Esophagus squamous epithelium (tissue), 5 donors: Measurements from ENCODE around the gene SNX27. TPM values are rescaled to one million over a fixed set of nuclear protein-coding genes. Genes with fewer than 3 reads are reported as not detected.
"Not testable (repeated sequence)": the region's sequence is repeated elsewhere in the genome, so short reads cannot be mapped to it uniquely, and the experiment has no call there.

Experiments
- DNase-seq: peaks from one replicate; lab custom pipeline; 2025; lab: John Stamatoyannopoulos, UW
- H3K27ac ChIP-seq, 4 donors: fragments of 200-600 bp; sonication (generic); one replicate each; pipeline ENCODE4 v1.5.1; 2016 to 2019; ENCODE audit warnings: mild to moderate bottlenecking in 1 of 4
- H3K27me3 ChIP-seq, 4 donors: fragments of 200-600 bp; sonication (generic); 1 replicate in 3 of 4; 2 replicates in 1 of 4; pipeline versions ENCODE4 v1.5.1 to v1.6.0; 2017 to 2021; ENCODE audit warnings: antibody characterized with exemption in 1 of 4
- H3K36me3 ChIP-seq, 3 donors: fragments of 200-600 bp; sonication (generic); one replicate each; pipeline ENCODE4 v1.5.1; 2016 to 2019
- H3K4me1 ChIP-seq, 3 donors: fragments of 200-600 bp; sonication (generic); one replicate each; pipeline ENCODE4 v1.5.1; 2017 to 2019
- H3K4me3 ChIP-seq, 4 donors: fragments of 200-600 bp; sonication (generic); 1 replicate in 3 of 4; 2 replicates in 1 of 4; pipeline ENCODE4 v1.5.1; 2016 to 2019; ENCODE audit warnings: mild to moderate bottlenecking in 2 of 4, moderate library complexity in 1 of 4
- H3K9me3 ChIP-seq, 3 donors: fragments of 200-600 bp; sonication (generic); one replicate each; pipeline ENCODE4 v1.5.1; 2016 to 2019
- POLR2A ChIP-seq, 4 donors: fragments of 450-650 bp; IDR thresholded peaks; one replicate each; pipeline ENCODE4 v1.6.1; 2017; ENCODE audit warnings: antibody characterized with exemption in 4 of 4, mild to moderate bottlenecking in 4 of 4, moderate library complexity in 3 of 4
- WGBS, 2 donors: methylation state at CpG; one replicate each; pipeline ENCODE4 v1.1.5; 2018; 5-methylcytosine and 5-hydroxymethylcytosine counted together
- intact Hi-C: fragments of 100-400 bp; cut with DNase I; formaldehyde crosslinking; loops from one replicate; pipeline ENCODE4 v1.15.0; 2022
- total RNA-seq, 4 donors: library from RNA; depleted of rRNA; stranded (reverse); fragments of >200 nt; gene quantifications; one replicate each; pipeline ENCODE4 v1.1.0, GENCODE V29; 2016
- TF ChIP-seq, protein P1 (sequence below), 6 experiments: fragments of 450-650 bp in 4 of 6; fragments of 200-600 bp in 2 of 6; sonication (generic) in 2 of 6; IDR thresholded peaks; one replicate each; pipeline ENCODE4 v1.5.1; 2016 to 2019; ENCODE audit warnings: antibody characterized with exemption in 6 of 6, mild to moderate bottlenecking in 4 of 6, moderate library complexity in 4 of 6
- donor health status: DM: yes; HTN: yes; CAD: no.

The SNX27 gene
- total RNA-seq, 4 donors from 2014 or later, result 15.0 to 30.3 (median 17.3) TPM

DNA sequence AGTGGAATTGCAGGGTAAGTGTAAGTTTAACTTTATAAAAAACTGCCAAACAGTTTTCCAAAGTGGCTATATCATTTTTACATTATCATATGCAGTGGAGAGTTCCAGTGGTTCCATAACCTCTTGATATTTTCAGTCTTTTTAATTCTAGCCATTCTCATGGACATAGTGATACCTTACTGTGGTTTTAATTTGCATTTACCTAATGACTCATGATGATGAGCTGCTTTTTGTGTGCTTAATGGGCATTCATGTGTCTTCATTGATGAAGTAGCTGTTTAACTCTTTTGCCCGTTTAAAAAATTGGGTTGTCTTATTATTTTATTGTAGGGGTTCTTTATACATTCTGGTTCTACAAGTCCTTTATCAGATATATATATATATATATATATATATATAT lies 29.4 kb downstream of the SNX27 start:
- no peaks in the 10 kb centered on the region for H3K9me3 ChIP-seq
- peaks cover 0 to 15% (median 0%) of the 10 kb centered on the region in 3 donors for H3K36me3 ChIP-seq
- H3K4me1 ChIP-seq, result peaks cover 5 to 25% (median 5%) of the 10 kb centered on the region in 3 donors
- 41 to 59% methylated on average over 1 of the region's 1 CpG for WGBS, 2 donors
- H3K27ac ChIP-seq, result no peak overlapping the region
- TF ChIP-seq POLR2A (IDR thresholded peaks at IDR 0.05), result no peak
- TF ChIP-seq, protein P1, sequence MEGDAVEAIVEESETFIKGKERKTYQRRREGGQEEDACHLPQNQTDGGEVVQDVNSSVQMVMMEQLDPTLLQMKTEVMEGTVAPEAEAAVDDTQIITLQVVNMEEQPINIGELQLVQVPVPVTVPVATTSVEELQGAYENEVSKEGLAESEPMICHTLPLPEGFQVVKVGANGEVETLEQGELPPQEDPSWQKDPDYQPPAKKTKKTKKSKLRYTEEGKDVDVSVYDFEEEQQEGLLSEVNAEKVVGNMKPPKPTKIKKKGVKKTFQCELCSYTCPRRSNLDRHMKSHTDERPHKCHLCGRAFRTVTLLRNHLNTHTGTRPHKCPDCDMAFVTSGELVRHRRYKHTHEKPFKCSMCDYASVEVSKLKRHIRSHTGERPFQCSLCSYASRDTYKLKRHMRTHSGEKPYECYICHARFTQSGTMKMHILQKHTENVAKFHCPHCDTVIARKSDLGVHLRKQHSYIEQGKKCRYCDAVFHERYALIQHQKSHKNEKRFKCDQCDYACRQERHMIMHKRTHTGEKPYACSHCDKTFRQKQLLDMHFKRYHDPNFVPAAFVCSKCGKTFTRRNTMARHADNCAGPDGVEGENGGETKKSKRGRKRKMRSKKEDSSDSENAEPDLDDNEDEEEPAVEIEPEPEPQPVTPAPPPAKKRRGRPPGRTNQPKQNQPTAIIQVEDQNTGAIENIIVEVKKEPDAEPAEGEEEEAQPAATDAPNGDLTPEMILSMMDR (IDR thresholded peaks at IDR 0.05), result no peak
- intact Hi-C loops, result no loop called here
- DNase-seq, result no peak
- H3K27me3 ChIP-seq, result no peaks in the 10 kb centered on the region
- H3K4me3 ChIP-seq, result no peak overlapping the region

DNA sequence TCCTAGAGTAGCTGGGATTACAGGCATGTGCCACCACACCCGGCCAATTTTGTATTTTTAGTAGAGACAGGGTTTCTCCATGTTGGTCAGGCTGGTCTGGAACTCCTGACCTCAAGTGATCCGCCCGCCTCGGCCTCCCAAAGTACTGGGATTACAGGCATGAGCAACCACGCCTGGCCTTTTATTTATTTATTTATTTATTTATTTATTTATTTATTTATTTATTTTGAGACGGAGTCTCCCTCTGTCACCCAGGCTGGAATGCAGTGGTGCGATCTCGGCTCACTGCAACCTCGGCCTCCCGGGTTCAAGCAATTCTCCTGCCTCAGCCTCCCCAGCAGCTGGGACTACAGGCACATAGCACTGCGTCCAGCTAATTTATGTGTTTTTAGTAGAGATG lies 31.2 kb downstream of the SNX27 start:
- H3K4me3 ChIP-seq, H3K9me3 ChIP-seq, DNase-seq, H3K27ac ChIP-seq, H3K27me3 ChIP-seq, intact Hi-C loops: not testable (repeated sequence)
- 85 to 97% methylated on average over 10 to 11 of the region's 11 CpGs for WGBS, 2 donors
- Histone ChIP-seq H3K36me3 (peaks cover 0 to 17% (median 0%) of the 10 kb centered on the region in 3 donors), H3K4me1 (peaks cover 0 to 14% (median under 1%) of the 10 kb centered on the region in 3 donors)

DNA sequence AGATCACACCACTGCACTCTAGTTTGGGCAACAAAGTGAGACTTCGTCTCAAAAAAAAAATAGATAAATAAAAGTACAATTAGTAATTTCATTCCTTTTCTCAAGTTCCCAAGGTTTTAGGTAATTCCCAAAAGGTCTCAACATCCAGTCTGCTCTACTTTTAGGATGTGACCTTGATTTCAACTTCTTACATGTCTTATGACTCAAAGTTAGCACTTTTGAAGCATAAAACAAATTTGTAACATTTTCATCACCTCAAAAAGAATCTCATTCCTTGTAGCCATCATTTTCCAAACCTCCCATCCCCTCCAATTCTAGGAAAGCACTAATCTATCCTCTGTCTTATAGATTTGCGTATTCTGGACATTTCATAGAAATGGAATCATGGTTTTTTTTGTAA lies 32.2 kb downstream of the SNX27 start:
- Histone ChIP-seq H3K27ac (no peak overlapping the region), H3K4me1 (peaks cover 0 to 6% (median 0%) of the 10 kb centered on the region in 3 donors), H3K4me3 (no peak overlapping the region), H3K9me3 (no peaks in the 10 kb centered on the region), H3K27me3 (no peaks in the 10 kb centered on the region), H3K36me3 (peaks cover 0 to 26% (median 0%) of the 10 kb centered on the region in 3 donors)
- DNase-seq, result no peak
- intact Hi-C loops, result no loop called here
- TF ChIP-seq, protein P1 (IDR thresholded peaks at IDR 0.05), result no peak
- TF ChIP-seq POLR2A (IDR thresholded peaks at IDR 0.05), result no peak
- 85 to 100% methylated on average over 2 of the region's 2 CpGs for WGBS, 2 donors

DNA sequence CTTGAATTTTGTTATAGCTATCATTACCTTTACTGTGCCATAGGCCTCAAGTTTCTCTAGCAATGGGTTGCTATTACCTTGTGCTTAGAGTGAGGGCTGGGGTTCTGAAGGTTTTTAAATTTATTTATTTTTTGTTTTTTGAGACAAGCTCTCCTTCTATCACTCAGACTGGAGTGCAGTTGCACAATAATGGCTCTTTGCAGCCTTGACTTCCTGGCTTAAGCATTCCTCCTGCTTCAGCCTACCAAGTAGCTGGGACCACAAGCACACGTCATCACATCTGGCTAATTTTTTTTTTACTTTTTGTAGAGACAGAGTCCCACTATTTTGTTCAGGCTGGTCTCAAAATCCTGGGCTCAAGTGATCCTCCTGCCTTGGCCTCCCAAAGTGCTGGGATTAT lies 41.5 kb downstream of the SNX27 start:
- Histone ChIP-seq H3K27me3 (no peaks in the 10 kb centered on the region), H3K36me3 (peaks cover 0 to 21% (median 0%) of the 10 kb centered on the region in 3 donors), H3K9me3 (no peaks in the 10 kb centered on the region), H3K4me3 (no peak overlapping the region), H3K27ac (no peak overlapping the region), H3K4me1 (peaks cover 0 to 20% (median 0%) of the 10 kb centered on the region in 3 donors)
- intact Hi-C loops, result no loop called here
- TF ChIP-seq, protein P1 (IDR thresholded peaks at IDR 0.05), result no peak
- no peak for TF ChIP-seq POLR2A (IDR thresholded peaks at IDR 0.05)
- WGBS, 2 donors, result 73 to 85% methylated on average over 1 of the region's 1 CpG
- no peak for DNase-seq

DNA sequence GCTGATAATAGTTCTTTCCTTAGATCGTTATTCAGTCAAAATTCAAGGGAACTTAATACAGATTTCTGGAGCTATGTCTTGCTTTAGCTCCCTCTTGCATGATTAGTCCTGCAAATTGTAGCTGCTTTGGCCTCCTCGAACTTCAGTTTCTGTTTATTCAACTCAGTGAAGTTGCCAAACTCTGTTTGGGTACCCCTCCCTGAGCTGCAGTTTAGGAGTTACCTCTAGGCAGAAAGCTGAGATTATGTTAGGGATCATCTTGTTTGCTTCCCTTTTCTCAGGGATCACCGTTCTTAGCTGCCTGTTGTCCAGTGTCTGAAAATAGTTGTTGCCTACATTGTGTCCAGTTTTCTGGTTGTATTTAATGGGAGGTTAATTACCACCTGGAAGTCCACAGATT lies 43.5 kb downstream of the SNX27 start:
- intact Hi-C loops, result no loop called here
- Histone ChIP-seq H3K27me3 (no peaks in the 10 kb centered on the region), H3K27ac (no peak overlapping the region), H3K36me3 (peaks cover 0 to 30% (median 9%) of the 10 kb centered on the region in 3 donors), H3K4me3 (no peak overlapping the region), H3K9me3 (no peaks in the 10 kb centered on the region), H3K4me1 (peaks cover 0 to 20% (median 0%) of the 10 kb centered on the region in 3 donors)
- 47 to 51% methylated on average over 3 of the region's 3 CpGs for WGBS, 2 donors
- TF ChIP-seq POLR2A (IDR thresholded peaks at IDR 0.05), result no peak
- TF ChIP-seq, protein P1 (IDR thresholded peaks at IDR 0.05), result no peak
- DNase-seq, result no peak

DNA sequence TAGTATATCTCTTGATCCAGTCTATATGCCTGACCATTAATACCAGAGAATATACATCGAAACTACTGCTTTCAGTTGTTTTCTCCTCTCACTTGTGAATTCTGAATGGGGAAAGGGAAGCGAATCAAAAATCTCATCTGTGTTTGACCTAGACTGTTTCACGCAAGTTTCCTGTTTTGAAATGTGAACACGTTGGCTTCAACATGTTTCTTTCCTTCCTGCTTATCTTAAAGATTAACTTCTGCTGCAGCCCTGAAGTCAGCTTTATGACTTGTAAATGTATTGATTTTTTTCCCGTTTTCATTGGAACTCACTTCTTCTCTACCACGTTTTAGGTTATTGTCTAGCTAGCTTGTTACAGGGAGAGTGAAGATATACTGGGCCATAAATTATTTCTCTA lies 49.9 kb downstream of the SNX27 start:
- no peak overlapping the region for H3K27ac ChIP-seq
- intact Hi-C loops, result no loop called here
- TF ChIP-seq POLR2A (IDR thresholded peaks at IDR 0.05), result no peak
- TF ChIP-seq, protein P1 (IDR thresholded peaks at IDR 0.05), result no peak
- no peaks in the 10 kb centered on the region for H3K4me1 ChIP-seq
- WGBS, 2 donors, result 64 to 70% methylated on average over 6 of the region's 6 CpGs
- no peak overlapping the region for H3K4me3 ChIP-seq
- no peaks in the 10 kb centered on the region for H3K9me3 ChIP-seq
- no peak for DNase-seq
- H3K27me3 ChIP-seq, result no peaks in the 10 kb centered on the region
- peaks cover 0 to 77% (median 9%) of the 10 kb centered on the region in 3 donors for H3K36me3 ChIP-seq
